A673 (cell line): ENCODE results near the gene TANC1.

ENCODE experiments used
- EZH2 ChIP-seq: fragments of 200-600 bp; sonication (generic); IDR thresholded peaks from 2 replicates; pipeline ENCODE4 v1.6.1; 2017; ENCODE audit warnings: borderline replicate concordance, low read depth, mild to moderate bottlenecking, mixed read lengths, antibody characterized with exemption, low read length; ENCODE audit not compliant: poor library complexity, severe bottlenecking
- TF ChIP-seq, protein P1 (sequence below): fragments of 300-800, 200-600 bp; sonication (generic); conservative IDR thresholded peaks from 2 replicates; pipeline ENCODE4 v1.5.1; 2017; ENCODE audit warnings: low read depth, mild to moderate bottlenecking, antibody characterized with exemption, low read length, moderate library complexity, mixed read lengths

DNA sequence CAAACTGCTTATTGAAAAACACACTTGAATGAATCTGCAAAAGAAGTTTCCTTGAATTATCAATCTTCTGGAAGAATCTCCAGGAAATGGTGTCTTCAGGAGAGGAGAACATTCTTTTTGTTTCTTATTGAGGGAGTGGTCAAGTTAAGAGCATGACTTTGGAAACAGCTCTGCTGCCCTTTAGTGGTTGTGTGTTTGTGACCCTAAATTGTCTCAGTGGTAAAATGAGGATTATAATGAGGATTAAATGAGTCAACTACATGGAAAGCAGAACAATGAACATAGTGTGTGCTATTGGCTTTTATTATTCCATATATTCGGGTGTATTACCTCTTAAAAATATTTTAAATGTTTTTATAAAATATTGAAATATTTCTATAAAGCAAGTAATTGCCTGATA, 44.8 kb upstream of the TANC1 start:
- TF ChIP-seq, protein P1, sequence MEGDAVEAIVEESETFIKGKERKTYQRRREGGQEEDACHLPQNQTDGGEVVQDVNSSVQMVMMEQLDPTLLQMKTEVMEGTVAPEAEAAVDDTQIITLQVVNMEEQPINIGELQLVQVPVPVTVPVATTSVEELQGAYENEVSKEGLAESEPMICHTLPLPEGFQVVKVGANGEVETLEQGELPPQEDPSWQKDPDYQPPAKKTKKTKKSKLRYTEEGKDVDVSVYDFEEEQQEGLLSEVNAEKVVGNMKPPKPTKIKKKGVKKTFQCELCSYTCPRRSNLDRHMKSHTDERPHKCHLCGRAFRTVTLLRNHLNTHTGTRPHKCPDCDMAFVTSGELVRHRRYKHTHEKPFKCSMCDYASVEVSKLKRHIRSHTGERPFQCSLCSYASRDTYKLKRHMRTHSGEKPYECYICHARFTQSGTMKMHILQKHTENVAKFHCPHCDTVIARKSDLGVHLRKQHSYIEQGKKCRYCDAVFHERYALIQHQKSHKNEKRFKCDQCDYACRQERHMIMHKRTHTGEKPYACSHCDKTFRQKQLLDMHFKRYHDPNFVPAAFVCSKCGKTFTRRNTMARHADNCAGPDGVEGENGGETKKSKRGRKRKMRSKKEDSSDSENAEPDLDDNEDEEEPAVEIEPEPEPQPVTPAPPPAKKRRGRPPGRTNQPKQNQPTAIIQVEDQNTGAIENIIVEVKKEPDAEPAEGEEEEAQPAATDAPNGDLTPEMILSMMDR = no peak
- no peak for TF ChIP-seq EZH2
